ENCODE measurements around the gene HAPLN1. TPM values are rescaled to one million over a fixed set of nuclear protein-coding genes. Genes with fewer than 3 reads are reported as not detected.

Gene HAPLN1
- total and polyA plus RNA-seq, 10 of the 15 experiments (the other 5 are each of a cell fraction or from before 2014, with no cell fraction given) = 0.05 to 0.21 (median 0.17) TPM; not detected in 2

DNA sequence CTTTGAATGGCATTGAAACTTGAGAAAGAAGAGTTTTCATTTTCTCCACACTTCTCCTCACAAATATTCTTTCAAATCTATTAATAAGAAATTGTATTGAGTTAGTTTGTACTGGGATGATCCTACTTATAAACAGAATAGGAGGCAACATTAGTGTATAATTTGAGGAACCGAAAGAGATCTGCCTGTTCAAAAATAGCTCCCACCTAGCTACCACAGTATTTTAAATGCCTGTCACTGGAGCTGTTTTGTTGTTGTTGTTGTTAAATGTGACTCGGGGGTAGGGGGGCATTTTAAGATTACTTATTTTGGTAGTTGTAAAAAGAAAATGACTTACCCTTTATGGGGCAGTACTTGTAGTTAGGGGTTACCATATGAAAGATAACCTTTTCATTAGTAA lies 20.1 kb upstream of the HAPLN1 start (continued):
- no peak for TF ChIP-seq ELK1 (IDR thresholded peaks at IDR 0.05; ENCODE audit: low read depth, low read length)
- TF ChIP-seq SREBF1 (IDR thresholded peaks at IDR 0.05; ENCODE audit: low read length) = no peak
- TF ChIP-seq KAT2A (conservative IDR thresholded peaks at IDR 0.05; ENCODE audit: control insufficient read depth, low read depth, low read length) = no peak
- TF ChIP-seq, protein P1, sequence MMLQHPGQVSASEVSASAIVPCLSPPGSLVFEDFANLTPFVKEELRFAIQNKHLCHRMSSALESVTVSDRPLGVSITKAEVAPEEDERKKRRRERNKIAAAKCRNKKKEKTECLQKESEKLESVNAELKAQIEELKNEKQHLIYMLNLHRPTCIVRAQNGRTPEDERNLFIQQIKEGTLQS (IDR thresholded peaks at IDR 0.05; ENCODE audit: borderline replicate concordance, extremely low read depth, low read depth, low read length) = no peak
- no peak for TF ChIP-seq NR2C2 (IDR thresholded peaks at IDR 0.05; ENCODE audit: borderline replicate concordance, control insufficient read depth, insufficient read length, low read depth)
- TF ChIP-seq YBX1 (IDR thresholded peaks at IDR 0.05) = no peak
- no peak for TF ChIP-seq CBX5 (IDR thresholded peaks at IDR 0.05; ENCODE audit: low read depth)
- no peak for TF ChIP-seq NR2C1 (IDR thresholded peaks at IDR 0.05)
- peak; percentile 20; the same call in 1 of the 2 replicates for TF ChIP-seq MTA2 (IDR thresholded peaks at IDR 0.05; ENCODE audit: low read depth)
- TF ChIP-seq IRF5 (IDR thresholded peaks at IDR 0.05; ENCODE audit: borderline replicate concordance) = no peak
- no peak for TF ChIP-seq PAX8 (IDR thresholded peaks at IDR 0.05)
- no peak for TF ChIP-seq SP1 (IDR thresholded peaks at IDR 0.05; ENCODE audit: low read depth, low read length)
- no peak for TF ChIP-seq NBN (IDR thresholded peaks at IDR 0.05)
- TF ChIP-seq ZSCAN29 (IDR thresholded peaks at IDR 0.05) = no peak
- TF ChIP-seq, protein P2, sequence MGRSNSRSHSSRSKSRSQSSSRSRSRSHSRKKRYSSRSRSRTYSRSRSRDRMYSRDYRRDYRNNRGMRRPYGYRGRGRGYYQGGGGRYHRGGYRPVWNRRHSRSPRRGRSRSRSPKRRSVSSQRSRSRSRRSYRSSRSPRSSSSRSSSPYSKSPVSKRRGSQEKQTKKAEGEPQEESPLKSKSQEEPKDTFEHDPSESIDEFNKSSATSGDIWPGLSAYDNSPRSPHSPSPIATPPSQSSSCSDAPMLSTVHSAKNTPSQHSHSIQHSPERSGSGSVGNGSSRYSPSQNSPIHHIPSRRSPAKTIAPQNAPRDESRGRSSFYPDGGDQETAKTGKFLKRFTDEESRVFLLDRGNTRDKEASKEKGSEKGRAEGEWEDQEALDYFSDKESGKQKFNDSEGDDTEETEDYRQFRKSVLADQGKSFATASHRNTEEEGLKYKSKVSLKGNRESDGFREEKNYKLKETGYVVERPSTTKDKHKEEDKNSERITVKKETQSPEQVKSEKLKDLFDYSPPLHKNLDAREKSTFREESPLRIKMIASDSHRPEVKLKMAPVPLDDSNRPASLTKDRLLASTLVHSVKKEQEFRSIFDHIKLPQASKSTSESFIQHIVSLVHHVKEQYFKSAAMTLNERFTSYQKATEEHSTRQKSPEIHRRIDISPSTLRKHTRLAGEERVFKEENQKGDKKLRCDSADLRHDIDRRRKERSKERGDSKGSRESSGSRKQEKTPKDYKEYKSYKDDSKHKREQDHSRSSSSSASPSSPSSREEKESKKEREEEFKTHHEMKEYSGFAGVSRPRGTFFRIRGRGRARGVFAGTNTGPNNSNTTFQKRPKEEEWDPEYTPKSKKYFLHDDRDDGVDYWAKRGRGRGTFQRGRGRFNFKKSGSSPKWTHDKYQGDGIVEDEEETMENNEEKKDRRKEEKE (IDR thresholded peaks at IDR 0.05) = no peak
- no peak for TF ChIP-seq POU2F2 (IDR thresholded peaks at IDR 0.05; ENCODE audit: borderline replicate concordance, low read depth, low read length)
- TF ChIP-seq NFXL1 (IDR thresholded peaks at IDR 0.05; ENCODE audit: borderline replicate concordance) = no peak
- TF ChIP-seq ESRRA (IDR thresholded peaks at IDR 0.05; ENCODE audit: low read length) = no peak
- no peak for TF ChIP-seq EGR1 (IDR thresholded peaks at IDR 0.05; ENCODE audit: borderline replicate concordance in 1 of 2, low read depth in 2 of 2, low read length in 2 of 2)
- TF ChIP-seq, protein P3, sequence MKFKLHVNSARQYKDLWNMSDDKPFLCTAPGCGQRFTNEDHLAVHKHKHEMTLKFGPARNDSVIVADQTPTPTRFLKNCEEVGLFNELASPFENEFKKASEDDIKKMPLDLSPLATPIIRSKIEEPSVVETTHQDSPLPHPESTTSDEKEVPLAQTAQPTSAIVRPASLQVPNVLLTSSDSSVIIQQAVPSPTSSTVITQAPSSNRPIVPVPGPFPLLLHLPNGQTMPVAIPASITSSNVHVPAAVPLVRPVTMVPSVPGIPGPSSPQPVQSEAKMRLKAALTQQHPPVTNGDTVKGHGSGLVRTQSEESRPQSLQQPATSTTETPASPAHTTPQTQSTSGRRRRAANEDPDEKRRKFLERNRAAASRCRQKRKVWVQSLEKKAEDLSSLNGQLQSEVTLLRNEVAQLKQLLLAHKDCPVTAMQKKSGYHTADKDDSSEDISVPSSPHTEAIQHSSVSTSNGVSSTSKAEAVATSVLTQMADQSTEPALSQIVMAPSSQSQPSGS (IDR thresholded peaks at IDR 0.05; ENCODE audit: low read length) = no peak
- 0 out of 2 replicates have a peak, but pooled peaks have one; percentile 17 for TF ChIP-seq BCL11A (IDR thresholded peaks at IDR 0.05; ENCODE audit: low read depth, low read length)
- TF ChIP-seq RUNX3 (IDR thresholded peaks at IDR 0.05; ENCODE audit: low read length) = 0 out of 2 replicates have a peak, but pooled peaks have one; percentile 12
- 0 out of 2 replicates have a peak, but pooled peaks have one; percentile 19 for TF ChIP-seq FOXM1 (IDR thresholded peaks at IDR 0.05; ENCODE audit: low read depth, low read length)
- TF ChIP-seq EP300 (IDR thresholded peaks at IDR 0.05; ENCODE audit: borderline replicate concordance in 1 of 2, control insufficient read depth in 1 of 2, low read depth in 2 of 2, low read length in 2 of 2) = peak; percentile 25 to 42; a peak in 1 of 4 replicates
- no peak for TF ChIP-seq CHD2 (IDR thresholded peaks at IDR 0.05; ENCODE audit: borderline replicate concordance, low read depth, low read length)

All from GM12878 (cell line).